Cardiac fibroblast (primary cell): Measurements from ENCODE around the gene COL4A2.
A peak's percentile ranks its signal among the peaks of the same experiment; 100 is the strongest.
"Not testable (repeated sequence)": the region's sequence is repeated elsewhere in the genome, so short reads cannot be mapped to it uniquely, and the experiment has no call there.

ENCODE experiments used
- DNase-seq, 2 donors: peaks; one replicate each; pipeline versions ENCODE4 v3.0.0 to v3.0.0-alpha.2; 2010; ENCODE audit warnings: low read depth in 2 of 2
- H3K4me3 ChIP-seq, 2 donors: replicated peaks in 1 of 2; 1 replicate in 1 of 2; 2 replicates in 1 of 2; pipeline ENCODE4 v1.5.1; 2011; ENCODE audit warnings: low read depth in 2 of 2, low read length in 2 of 2, mild to moderate bottlenecking in 2 of 2, moderate library complexity in 1 of 2
- TF ChIP-seq, protein P1 (sequence below): IDR thresholded peaks from one replicate; pipeline ENCODE4 v1.5.1; 2011; ENCODE audit warnings: low read depth, mild to moderate bottlenecking, low read length, inconsistent platforms

COL4A2 gene

DNA sequence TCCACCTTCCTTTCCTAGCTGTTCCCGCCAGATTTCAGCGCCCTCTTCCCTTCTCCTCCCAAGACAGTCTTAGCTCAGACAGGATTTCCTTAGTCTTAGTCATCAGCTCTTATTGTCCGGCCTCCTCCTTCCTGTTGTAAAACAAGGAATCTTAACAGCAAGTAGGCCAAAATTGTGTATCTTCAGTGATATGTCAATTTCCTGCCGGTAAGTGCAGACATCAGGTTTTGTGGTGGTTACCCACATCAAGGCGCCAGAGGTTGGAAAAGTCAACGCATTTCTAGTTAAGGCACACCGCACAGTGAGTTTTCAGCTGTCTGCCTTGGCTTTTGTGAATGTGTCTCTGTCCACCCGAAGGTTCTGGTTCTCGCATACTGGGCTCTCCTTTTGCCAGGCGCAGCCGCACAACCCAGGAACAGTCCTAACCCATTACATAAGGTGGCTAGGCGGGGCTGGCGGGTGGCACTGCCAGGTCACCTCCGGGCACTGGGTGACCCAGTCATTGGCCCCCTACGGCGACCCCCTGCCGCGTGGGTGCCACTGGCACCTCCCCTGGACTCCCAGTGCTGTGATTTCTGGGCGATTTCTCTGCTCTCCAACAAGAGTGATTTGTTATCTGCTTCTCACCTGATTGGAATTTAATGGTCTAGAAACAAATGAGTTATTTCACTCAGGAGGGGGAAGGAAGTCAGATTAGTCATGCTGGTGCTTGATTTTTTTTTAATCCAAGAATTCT is 12.9 kb downstream of the COL4A2 start:
- peak overlapping the region in 1 of 2 donors; percentile 18 for H3K4me3 ChIP-seq
- DNase-seq: peak; percentile 72 to 86
- TF ChIP-seq, protein P1, sequence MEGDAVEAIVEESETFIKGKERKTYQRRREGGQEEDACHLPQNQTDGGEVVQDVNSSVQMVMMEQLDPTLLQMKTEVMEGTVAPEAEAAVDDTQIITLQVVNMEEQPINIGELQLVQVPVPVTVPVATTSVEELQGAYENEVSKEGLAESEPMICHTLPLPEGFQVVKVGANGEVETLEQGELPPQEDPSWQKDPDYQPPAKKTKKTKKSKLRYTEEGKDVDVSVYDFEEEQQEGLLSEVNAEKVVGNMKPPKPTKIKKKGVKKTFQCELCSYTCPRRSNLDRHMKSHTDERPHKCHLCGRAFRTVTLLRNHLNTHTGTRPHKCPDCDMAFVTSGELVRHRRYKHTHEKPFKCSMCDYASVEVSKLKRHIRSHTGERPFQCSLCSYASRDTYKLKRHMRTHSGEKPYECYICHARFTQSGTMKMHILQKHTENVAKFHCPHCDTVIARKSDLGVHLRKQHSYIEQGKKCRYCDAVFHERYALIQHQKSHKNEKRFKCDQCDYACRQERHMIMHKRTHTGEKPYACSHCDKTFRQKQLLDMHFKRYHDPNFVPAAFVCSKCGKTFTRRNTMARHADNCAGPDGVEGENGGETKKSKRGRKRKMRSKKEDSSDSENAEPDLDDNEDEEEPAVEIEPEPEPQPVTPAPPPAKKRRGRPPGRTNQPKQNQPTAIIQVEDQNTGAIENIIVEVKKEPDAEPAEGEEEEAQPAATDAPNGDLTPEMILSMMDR: no peak

DNA sequence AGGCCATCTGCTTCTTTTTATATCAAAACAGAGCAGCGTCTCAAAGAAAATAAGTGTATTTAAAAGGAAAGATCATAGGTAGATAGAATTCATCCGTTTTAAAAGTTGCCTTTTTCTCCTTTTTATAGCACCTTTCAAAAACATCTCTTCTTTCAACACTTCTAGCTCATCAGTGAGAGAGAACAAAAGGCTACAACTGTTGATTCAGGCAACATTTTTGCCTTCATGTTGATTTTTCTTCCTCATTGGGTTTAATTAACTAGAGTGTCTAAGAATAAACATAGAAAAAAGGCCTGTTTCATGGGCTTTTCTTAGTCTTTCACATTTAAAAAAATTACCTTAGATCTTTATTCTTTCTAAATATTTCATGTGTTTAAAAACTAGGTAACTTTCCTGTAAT is 13.6 kb downstream of the COL4A2 start:
- no peak for DNase-seq
- no peak overlapping the region for H3K4me3 ChIP-seq
- TF ChIP-seq, protein P1: no peak

DNA sequence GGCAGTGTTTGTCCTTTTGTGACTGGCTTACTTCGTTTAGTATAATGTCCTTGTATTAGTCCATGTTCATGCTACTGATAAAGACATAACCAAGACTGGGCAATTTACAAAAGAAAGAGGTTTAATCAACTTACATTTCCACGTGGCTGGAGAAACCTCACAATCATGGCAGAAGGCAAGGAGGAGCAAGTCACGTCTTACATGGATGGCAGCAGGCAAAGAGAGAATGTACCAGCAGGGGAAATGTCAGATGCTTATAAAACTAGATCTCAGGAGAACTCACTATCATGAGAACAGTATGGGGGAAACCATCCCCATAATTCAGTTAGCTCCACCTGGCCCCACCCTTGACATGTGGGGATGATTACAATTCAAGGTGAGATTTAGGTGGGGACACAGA is 14.5 kb downstream of the COL4A2 start:
- not testable (repeated sequence) for DNase-seq, H3K4me3 ChIP-seq

DNA sequence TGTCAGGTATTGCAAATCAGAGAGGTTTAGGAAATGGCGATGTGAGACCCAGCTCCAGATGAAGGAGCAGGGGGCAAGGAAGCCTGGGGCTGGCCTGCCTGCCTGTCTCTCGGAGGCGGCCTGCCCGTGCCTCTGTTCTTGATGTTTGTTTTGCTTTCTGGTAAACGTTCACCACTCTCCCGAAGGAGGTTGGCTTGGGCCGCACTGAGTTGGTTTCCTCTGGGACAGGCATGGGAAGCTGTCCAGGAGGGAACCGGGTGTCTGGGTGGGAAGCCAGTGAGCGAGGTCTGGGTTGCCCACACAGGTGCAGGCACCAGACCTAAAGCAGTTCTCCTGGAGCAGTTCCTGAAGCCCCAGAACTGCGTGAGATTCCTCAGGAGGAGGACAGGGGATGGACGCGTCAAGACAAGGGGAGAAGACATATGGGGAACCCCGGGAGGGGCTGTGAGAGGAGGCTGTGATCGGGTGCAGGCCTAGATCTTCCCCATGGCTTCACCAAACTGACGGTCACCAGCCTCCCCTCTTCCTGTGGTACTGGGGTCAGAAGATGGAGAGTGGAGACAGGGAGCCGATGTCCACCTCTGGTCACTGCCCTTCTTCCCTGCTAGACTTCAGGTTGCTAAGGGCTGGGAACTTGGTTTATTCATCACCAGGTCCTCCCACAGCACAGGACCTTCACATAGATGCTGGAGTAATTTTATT is 15.2 kb downstream of the COL4A2 start:
- TF ChIP-seq, protein P1: no peak

DNA sequence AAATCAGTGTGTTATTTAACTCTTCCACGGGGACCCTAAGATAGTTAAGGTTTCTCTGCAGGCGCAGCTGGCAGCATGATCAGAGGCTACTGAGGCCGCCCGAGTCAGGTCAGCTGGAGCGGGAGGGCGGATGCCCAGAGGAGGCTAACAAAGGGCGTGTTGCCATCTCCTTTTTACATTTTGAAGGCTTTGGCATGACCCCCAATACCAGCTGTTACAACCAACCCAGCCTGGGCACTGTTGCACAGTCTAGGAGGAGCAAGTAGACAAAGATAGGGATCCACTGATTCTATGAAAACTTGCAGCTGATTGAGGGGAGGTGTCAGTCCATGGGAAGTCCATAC is 15.7 kb downstream of the COL4A2 start:
- TF ChIP-seq, protein P1: no peak
- H3K4me3 ChIP-seq: no peak overlapping the region
- no peak for DNase-seq

More for the DNA sequence above, 15.2 kb downstream of the COL4A2 start:
- H3K4me3 ChIP-seq: no peak overlapping the region
- no peak for DNase-seq

DNA sequence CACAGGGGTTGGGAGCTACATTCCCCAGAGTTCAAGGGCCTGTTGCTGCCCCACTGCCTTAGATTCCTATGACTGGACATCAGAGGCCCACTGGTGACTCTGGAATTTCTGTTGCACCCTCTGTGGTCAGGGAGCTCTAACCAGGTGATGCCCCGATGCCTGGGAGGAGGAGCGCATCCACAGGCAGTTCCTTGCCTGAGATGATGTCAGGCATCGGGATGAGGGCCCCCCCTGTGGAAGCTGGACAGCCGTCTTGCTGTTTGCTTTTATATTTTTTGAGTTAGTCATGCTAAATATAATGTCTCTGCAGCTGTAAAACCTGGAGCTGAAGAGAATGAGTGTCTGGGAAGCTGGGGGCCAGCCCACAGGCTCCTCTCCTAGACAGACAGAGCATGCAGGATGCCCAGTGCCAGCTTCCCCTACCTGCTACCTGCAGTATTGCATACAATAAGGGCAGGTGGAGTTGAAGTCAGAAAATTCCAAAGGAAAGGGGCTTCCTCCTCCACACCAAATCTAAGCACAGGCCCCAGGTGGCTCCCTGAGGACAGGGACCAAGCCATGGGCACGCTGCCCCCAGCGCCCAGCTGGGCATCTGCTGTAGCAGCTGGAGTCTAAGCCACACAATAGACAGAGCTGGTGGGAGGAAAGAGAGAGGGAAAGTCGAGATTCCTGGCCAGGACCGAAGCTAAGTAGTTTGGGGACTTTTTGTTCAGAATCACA is 16.2 kb downstream of the COL4A2 start:
- H3K4me3 ChIP-seq: no peak overlapping the region
- TF ChIP-seq, protein P1: peak; percentile 9
- peak; percentile 19 to 83 for DNase-seq

DNA sequence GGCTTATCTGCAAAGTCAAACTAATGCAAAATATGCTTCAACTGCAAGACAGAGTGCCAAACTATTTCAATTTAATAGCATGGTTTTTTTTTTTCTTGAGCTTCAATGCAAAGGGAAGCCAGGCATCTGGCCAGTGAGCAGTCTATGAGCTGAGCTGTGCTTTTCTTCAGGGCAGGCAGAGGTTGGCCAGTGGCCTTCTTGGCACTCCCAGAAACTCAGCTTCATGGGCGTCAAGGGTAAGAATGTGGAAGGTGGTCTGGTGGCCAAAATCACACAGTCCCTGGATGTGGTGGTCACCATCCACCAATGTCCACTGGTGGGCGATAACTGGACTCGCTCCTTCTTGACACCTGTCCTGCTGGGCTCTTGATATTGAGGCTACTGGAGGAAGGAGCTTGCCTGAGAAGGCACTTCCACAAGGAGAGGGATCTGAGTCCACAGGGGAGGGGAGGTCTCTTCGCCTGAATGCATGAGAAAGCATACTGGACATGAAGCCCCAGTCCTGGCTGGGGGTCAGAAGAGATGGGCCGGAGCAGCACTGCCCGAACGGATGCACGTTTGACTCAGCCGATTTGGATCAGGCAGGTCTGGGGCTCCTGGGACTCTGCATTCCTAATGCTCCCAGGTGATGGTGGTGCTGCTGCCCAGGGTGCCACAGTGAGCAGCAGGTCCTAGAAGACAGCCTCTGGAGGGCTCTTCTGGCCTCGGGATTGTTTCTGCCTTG is 17.1 kb downstream of the COL4A2 start:
- TF ChIP-seq, protein P1: no peak
- no peak overlapping the region for H3K4me3 ChIP-seq
- DNase-seq: no peak
